A549 (cell line): ENCODE measurements around the gene OPCML.

ENCODE experiments used
- CHD2 ChIP-seq: fragments of 150-350 bp; IDR thresholded peaks from 2 replicates; pipeline ENCODE4 v1.6.1; 2014; ENCODE audit warnings: low read length; ENCODE audit not compliant: partially characterized antibody
- CTCF ChIP-seq: fragments of >200 bp; sonication (Bioruptor Twin); formaldehyde crosslinking; IDR thresholded peaks from 3 replicates; pipeline ENCODE4 v1.5.1; 2016
- EP300 ChIP-seq, 2 experiments: fragments of >200 bp; sonication (Bioruptor Twin); formaldehyde crosslinking; IDR thresholded peaks; 2 replicates in 1 of 2; 3 replicates in 1 of 2; pipeline ENCODE4 v1.6.1; 2016 to 2017
- JUN ChIP-seq, 2 experiments: fragments of >200 bp; sonication (Bioruptor Twin); formaldehyde crosslinking; IDR thresholded peaks; 2 replicates in 1 of 2; 3 replicates in 1 of 2; pipeline ENCODE4 v1.6.1; 2016 to 2017
- JUNB ChIP-seq: fragments of >200 bp; sonication (Bioruptor Twin); formaldehyde crosslinking; IDR thresholded peaks from 2 replicates; pipeline ENCODE4 v1.6.1; 2016
- MAX ChIP-seq: IDR thresholded peaks from 2 replicates; pipeline ENCODE4 v1.6.1; 2012
- PBX3 ChIP-seq: IDR thresholded peaks from 2 replicates; pipeline ENCODE4 v1.6.1; 2012
- USF2 ChIP-seq: fragments of 450-650 bp; IDR thresholded peaks from 2 replicates; pipeline ENCODE4 v1.6.1; 2014; ENCODE audit warnings: antibody characterized with exemption

GRCh38 chr11:133024301-133024700 lies 508.0 kb downstream of the OPCML start:
- TF ChIP-seq JUNB (no peak), CTCF (no peak), JUN (IDR thresholded peaks at IDR 0.05) (no peak), PBX3 (no peak), EP300 (IDR thresholded peaks at IDR 0.05) (no peak), USF2 (no peak), MAX (no peak), CHD2 (no peak)
